Mesothelial cell of epicardium (in vitro differentiated cells): ENCODE measurements around the gene RFC4. TPM values are rescaled to one million over a fixed set of nuclear protein-coding genes. Genes with fewer than 3 reads are reported as not detected.
"Not testable (repeated sequence)": the region's sequence is repeated elsewhere in the genome, so short reads cannot be mapped to it uniquely, and the experiment has no call there.

Source experiments
- DNase-seq, 2 experiments: peaks; one replicate each; pipeline ENCODE4 v3.0.0; 2021; ENCODE audit warnings: low spot score in 2 of 2; ENCODE audit not compliant: unreplicated experiment in 2 of 2
- H3K27ac Mint-ChIP-seq: 2 replicates; pipeline ENCODE4 v1.8.0; 2021; ENCODE audit warnings: mixed read lengths
- H3K27me3 Mint-ChIP-seq: 2 replicates; pipeline ENCODE4 v1.8.0; 2021; ENCODE audit warnings: low read depth, mixed read lengths
- H3K36me3 Mint-ChIP-seq: 2 replicates; pipeline ENCODE4 v1.8.0; 2021; ENCODE audit warnings: mixed read lengths
- H3K4me1 Mint-ChIP-seq: 2 replicates; pipeline ENCODE4 v1.8.0; 2021; ENCODE audit warnings: mixed read lengths
- H3K4me3 Mint-ChIP-seq: 2 replicates; pipeline ENCODE4 v1.8.0; 2021; ENCODE audit warnings: mild to moderate bottlenecking, moderate library complexity, mixed read lengths
- H3K9me3 Mint-ChIP-seq: 2 replicates; pipeline ENCODE4 v1.8.0; 2021; ENCODE audit warnings: mixed read lengths
- total RNA-seq: library from RNA; stranded (reverse); gene quantifications from 3 replicates; pipeline ENCODE4 v1.2.1, GENCODE V29; 2021
- TF ChIP-seq, protein P1 (sequence below): fragments of 200-600 bp; sonication (generic); IDR thresholded peaks from one replicate; pipeline ENCODE4 v1.5.0; 2021; ENCODE audit warnings: antibody characterized with exemption; ENCODE audit not compliant: unreplicated experiment

The RFC4 gene, protein sequence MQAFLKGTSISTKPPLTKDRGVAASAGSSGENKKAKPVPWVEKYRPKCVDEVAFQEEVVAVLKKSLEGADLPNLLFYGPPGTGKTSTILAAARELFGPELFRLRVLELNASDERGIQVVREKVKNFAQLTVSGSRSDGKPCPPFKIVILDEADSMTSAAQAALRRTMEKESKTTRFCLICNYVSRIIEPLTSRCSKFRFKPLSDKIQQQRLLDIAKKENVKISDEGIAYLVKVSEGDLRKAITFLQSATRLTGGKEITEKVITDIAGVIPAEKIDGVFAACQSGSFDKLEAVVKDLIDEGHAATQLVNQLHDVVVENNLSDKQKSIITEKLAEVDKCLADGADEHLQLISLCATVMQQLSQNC
- 32.9 to 36.0 TPM (median 33.2 TPM) in 3 replicates for total RNA-seq

DNA sequence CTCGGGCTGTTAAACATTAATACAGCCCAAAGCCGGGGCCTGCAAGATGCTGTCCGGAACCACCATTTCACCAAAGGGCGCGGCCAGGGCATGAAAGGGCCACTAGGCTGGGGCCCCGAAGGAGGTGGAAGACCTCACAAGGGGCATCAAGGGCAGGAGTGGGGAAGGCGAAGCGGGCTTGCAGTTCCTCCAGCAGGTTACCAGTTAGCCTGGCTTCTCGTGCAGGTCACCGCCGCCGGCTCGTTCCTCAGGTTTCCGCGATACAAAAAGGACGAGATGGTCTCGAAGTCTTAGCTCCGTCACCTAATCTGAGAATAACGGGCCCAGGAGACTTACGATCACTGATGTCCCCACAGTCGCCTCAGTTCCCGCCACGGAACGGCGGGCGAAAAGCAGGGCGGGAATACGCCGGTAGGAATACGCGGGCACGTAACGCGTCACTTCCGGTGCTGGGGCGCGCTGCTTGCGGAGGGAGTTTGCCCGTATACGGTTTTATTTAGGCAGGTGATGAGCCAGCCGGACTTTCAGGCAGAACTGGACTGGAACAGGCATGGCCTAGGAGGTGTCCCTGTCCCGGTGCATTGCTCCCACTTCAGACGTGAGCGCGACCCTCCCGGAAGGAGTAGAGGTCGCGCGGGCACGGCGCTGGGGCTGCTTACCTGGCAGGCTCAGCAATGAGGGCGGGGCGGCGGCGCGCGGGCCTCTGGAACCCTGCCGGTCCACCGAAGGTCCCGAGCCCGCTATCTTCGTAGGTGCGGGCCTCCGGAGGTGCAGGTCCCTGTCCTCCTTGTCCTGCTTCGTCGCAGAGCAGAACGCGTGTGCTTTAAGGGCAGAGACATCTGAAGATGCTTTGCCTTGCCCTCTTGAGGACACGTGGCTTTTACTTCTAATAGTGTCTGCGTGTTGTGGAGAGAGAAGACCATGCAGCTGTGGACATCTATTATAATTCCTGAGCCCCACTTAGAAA, at the start of gene RFC4:
Gene RFC4, minus strand, starts transcription at position 394 of the 967 bp plus-strand sequence. CDS start 1,769 bp downstream, outside the sequence.
- no peaks in the 10 kb centered on the region for H3K9me3 Mint-ChIP-seq
- H3K27me3 Mint-ChIP-seq = no peaks in the 10 kb centered on the region
- H3K27ac Mint-ChIP-seq = peak within 1 kb of the TSS; percentile 90
- peaks cover 4% of the 10 kb centered on the region for H3K36me3 Mint-ChIP-seq
- peak within 1 kb of the TSS; percentile 94 for H3K4me3 Mint-ChIP-seq
- peaks cover 12% of the 10 kb centered on the region for H3K4me1 Mint-ChIP-seq
- TF ChIP-seq, protein P1, sequence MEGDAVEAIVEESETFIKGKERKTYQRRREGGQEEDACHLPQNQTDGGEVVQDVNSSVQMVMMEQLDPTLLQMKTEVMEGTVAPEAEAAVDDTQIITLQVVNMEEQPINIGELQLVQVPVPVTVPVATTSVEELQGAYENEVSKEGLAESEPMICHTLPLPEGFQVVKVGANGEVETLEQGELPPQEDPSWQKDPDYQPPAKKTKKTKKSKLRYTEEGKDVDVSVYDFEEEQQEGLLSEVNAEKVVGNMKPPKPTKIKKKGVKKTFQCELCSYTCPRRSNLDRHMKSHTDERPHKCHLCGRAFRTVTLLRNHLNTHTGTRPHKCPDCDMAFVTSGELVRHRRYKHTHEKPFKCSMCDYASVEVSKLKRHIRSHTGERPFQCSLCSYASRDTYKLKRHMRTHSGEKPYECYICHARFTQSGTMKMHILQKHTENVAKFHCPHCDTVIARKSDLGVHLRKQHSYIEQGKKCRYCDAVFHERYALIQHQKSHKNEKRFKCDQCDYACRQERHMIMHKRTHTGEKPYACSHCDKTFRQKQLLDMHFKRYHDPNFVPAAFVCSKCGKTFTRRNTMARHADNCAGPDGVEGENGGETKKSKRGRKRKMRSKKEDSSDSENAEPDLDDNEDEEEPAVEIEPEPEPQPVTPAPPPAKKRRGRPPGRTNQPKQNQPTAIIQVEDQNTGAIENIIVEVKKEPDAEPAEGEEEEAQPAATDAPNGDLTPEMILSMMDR = no peak
- DNase-seq = peak; percentile 54 to 81

DNA sequence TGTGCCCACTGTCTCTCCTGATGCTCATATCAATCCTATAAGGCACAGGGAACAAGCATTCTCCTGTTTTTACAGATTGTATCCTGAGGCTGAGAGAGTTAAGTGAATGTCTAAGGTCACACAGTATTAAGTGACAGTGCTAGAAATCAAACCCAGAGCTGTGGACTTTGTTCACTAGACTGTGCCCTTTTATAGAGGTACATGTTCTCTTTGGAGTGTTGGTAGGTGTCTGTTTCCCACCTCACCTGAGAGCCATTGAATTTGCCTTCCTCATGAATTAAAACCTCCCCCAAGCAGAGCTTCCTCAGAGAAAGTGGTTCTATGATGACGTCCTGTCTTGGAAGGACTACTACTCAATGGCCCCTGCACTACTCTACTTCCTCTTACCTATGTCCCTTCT, 48.7 kb upstream of the RFC4 start:
- H3K27me3 Mint-ChIP-seq = no peaks in the 10 kb centered on the region
- DNase-seq = no peak
- no peak overlapping the region for H3K27ac Mint-ChIP-seq
- H3K4me3 Mint-ChIP-seq = no peak overlapping the region
- H3K9me3 Mint-ChIP-seq = peaks cover 12% of the 10 kb centered on the region
- no peaks in the 10 kb centered on the region for H3K4me1 Mint-ChIP-seq
- TF ChIP-seq, protein P1 = no peak
- H3K36me3 Mint-ChIP-seq = no peaks in the 10 kb centered on the region

DNA sequence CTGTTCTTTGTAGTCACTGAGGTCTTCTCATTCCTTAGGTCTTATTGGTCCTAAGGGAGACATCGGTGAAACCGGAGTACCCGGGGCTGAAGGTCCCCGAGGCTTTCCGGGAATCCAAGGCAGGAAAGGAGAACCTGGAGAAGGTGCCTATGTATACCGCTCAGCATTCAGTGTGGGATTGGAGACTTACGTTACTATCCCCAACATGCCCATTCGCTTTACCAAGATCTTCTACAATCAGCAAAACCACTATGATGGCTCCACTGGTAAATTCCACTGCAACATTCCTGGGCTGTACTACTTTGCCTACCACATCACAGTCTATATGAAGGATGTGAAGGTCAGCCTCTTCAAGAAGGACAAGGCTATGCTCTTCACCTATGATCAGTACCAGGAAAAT, 47.9 kb upstream of the RFC4 start:
- Mint-ChIP-seq H3K9me3 (peaks cover 5% of the 10 kb centered on the region), H3K27ac (no peak overlapping the region), H3K27me3 (peaks cover 1% of the 10 kb centered on the region), H3K4me1 (no peaks in the 10 kb centered on the region), H3K4me3 (no peak overlapping the region), H3K36me3 (no peaks in the 10 kb centered on the region)
- TF ChIP-seq, protein P1 = no peak
- DNase-seq = no peak

DNA sequence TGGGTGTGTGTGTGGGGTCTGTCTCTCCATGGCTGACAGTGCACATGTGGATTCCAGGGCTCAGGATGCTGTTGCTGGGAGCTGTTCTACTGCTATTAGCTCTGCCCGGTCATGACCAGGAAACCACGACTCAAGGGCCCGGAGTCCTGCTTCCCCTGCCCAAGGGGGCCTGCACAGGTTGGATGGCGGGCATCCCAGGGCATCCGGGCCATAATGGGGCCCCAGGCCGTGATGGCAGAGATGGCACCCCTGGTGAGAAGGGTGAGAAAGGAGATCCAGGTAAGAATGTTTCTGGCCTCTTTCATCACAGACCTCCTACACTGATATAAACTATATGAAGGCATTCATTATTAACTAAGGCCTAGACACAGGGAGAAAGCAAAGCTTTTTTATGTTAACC, 46.7 kb upstream of the RFC4 start:
- Mint-ChIP-seq H3K27me3 (peaks cover 2% of the 10 kb centered on the region), H3K36me3 (no peaks in the 10 kb centered on the region), H3K9me3 (no peaks in the 10 kb centered on the region), H3K4me1 (no peaks in the 10 kb centered on the region), H3K4me3 (no peak overlapping the region), H3K27ac (no peak overlapping the region)
- TF ChIP-seq, protein P1 = no peak
- DNase-seq = no peak

DNA sequence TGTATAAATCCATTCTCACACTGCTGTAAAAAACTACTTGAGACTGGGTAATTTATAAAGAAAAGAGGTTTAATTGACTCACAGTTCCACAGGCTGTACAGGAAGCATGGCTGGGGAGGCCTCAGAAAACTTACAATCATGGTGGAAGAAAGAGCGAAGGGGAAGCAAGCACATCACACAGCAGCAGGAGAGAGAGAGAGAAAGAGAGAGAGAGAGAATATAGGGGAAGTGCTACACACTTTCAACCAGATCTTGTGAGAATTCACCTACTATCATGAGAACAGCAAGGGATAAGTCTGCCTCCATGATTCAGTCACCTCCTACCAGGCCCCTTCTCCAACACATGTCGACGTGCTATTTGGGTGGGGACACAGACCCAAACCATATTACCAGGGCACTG, 45.6 kb upstream of the RFC4 start:
- H3K27me3 Mint-ChIP-seq, H3K36me3 Mint-ChIP-seq, DNase-seq, H3K27ac Mint-ChIP-seq, H3K4me1 Mint-ChIP-seq, H3K4me3 Mint-ChIP-seq, H3K9me3 Mint-ChIP-seq: not testable (repeated sequence)
